SK-N-SH (cell line): ENCODE results near the gene CCDC171. TPM values are rescaled to one million over a fixed set of nuclear protein-coding genes. Genes with fewer than 3 reads are reported as not detected.

Experiments used
- CTCF ChIA-PET: fragments of 300-600, 350-600 bp; formaldehyde crosslinking; extraction: SDS; loops from one replicate; lab custom pipeline; 2021; lab: Yijun Ruan, JAX
- POLR2A ChIA-PET: fragments of 350-600 bp; sonication (Branson Sonifier 250); formaldehyde crosslinking; extraction: SDS; loops from one replicate; lab custom pipeline; 2020; ENCODE audit warnings: antibody characterized with exemption, inconsistent platforms; lab: Yijun Ruan, JAX
- DNase-seq: peaks from one replicate; pipeline ENCODE4 v3.0.0; 2012
- H2AFZ ChIP-seq: fragments of 200-600 bp; sonication (generic); 2 replicates; pipeline ENCODE4 v1.8.1; 2016; ENCODE audit warnings: antibody characterized with exemption, mild to moderate bottlenecking, low read depth
- H3F3A ChIP-seq: fragments of 200-600 bp; sonication (generic); replicated peaks from 2 replicates; pipeline ENCODE3; 2016; ENCODE audit warnings: antibody characterized with exemption, mild to moderate bottlenecking; ENCODE audit not compliant: insufficient read depth
- H3K27ac ChIP-seq, 2 experiments: fragments of 200-500 bp in 1 of 2; fragments of 200-600 bp in 1 of 2; sonication (Bioruptor generic) in 1 of 2; sonication (generic), shearing (Covaris generic) in 1 of 2; 2 replicates each; pipeline versions ENCODE4 v1.5.1 to v1.6.1; 2014 to 2016; ENCODE audit warnings: low read depth in 2 of 2, inconsistent platforms in 1 of 2, low read length in 1 of 2, mild to moderate bottlenecking in 1 of 2, mixed read lengths in 1 of 2
- H3K27me3 ChIP-seq: fragments of 200-600 bp; sonication (generic), shearing (Covaris generic); 2 replicates; pipeline ENCODE4 v1.6.1; 2016; ENCODE audit warnings: mixed run types; ENCODE audit not compliant: insufficient read depth
- H3K36me3 ChIP-seq, 2 experiments: fragments of 200-500 bp in 1 of 2; fragments of 200-600 bp in 1 of 2; sonication (Bioruptor generic) in 1 of 2; sonication (generic) in 1 of 2; replicated peaks in 1 of 2; 2 replicates each; pipeline versions ENCODE3 to v1.5.1; 2014 to 2016; ENCODE audit warnings: low read length in 1 of 2, mild to moderate bottlenecking in 1 of 2; ENCODE audit not compliant: insufficient read depth in 2 of 2, control insufficient read depth in 1 of 2
- H3K4me1 ChIP-seq, 2 experiments: fragments of 200-500 bp in 1 of 2; fragments of 200-600 bp in 1 of 2; sonication (Bioruptor generic) in 1 of 2; sonication (generic), shearing (Covaris generic) in 1 of 2; 2 replicates each; pipeline versions ENCODE4 v1.5.1 to v1.6.1; 2014 to 2016; ENCODE audit warnings: low read depth in 1 of 2, low read length in 1 of 2, mixed run types in 1 of 2; ENCODE audit not compliant: insufficient read depth in 2 of 2, control insufficient read depth in 1 of 2
- H3K4me2 ChIP-seq: fragments of 200-600 bp; sonication (generic), shearing (Covaris generic); 2 replicates; pipeline ENCODE4 v1.6.1; 2017; ENCODE audit warnings: mixed run types
- H3K4me3 ChIP-seq, 2 experiments: fragments of 200-500 bp in 1 of 2; fragments of 200-600 bp in 1 of 2; sonication (Bioruptor generic) in 1 of 2; sonication (generic), shearing (Covaris generic) in 1 of 2; 2 replicates each; pipeline versions ENCODE4 v1.5.1 to v1.8.1; 2014 to 2016; ENCODE audit warnings: low read depth in 2 of 2, inconsistent platforms in 1 of 2, low read length in 1 of 2, mild to moderate bottlenecking in 1 of 2, mixed read lengths in 1 of 2, moderate library complexity in 1 of 2
- H3K79me2 ChIP-seq: fragments of 200-600 bp; sonication (generic); 2 replicates; pipeline ENCODE4 v1.8.1; 2017; ENCODE audit warnings: mild to moderate bottlenecking; ENCODE audit not compliant: insufficient read depth
- H3K9ac ChIP-seq: fragments of 200-600 bp; sonication (generic); 2 replicates; pipeline ENCODE4 v1.6.1; 2017; ENCODE audit warnings: mixed run types
- H3K9me2 ChIP-seq: fragments of 200-600 bp; sonication (generic); 2 replicates; pipeline ENCODE4 v1.6.1; 2017; ENCODE audit warnings: mixed run types
- H3K9me3 ChIP-seq: fragments of 200-600 bp; sonication (generic); 2 replicates; pipeline ENCODE4 v1.6.1; 2017; ENCODE audit warnings: mixed run types, mild to moderate bottlenecking, moderate library complexity
- H4K20me1 ChIP-seq: fragments of 200-600 bp; sonication (generic); 2 replicates; pipeline ENCODE4 v1.6.1; 2017; ENCODE audit warnings: mild to moderate bottlenecking, mixed run types; ENCODE audit not compliant: insufficient read depth
- CHD2 ChIP-seq: fragments of 150-350 bp; IDR thresholded peaks from 2 replicates; pipeline ENCODE4 v1.6.1; 2018; ENCODE audit warnings: low read length; ENCODE audit not compliant: partially characterized antibody
- CTCF ChIP-seq: fragments of 200-600 bp; sonication (generic); IDR thresholded peaks from 2 replicates; pipeline ENCODE4 v1.6.1; 2017; ENCODE audit warnings: antibody characterized with exemption, mild to moderate bottlenecking, moderate library complexity
- ELF1 ChIP-seq: IDR thresholded peaks from 2 replicates; pipeline ENCODE4 v1.4.0; 2012
- FOXJ3 ChIP-seq: sonication (generic); formaldehyde crosslinking; IDR thresholded peaks from 2 replicates; pipeline ENCODE4 v1.5.1; 2020; ENCODE audit warnings: mild to moderate bottlenecking, missing genetic modification reagents
- FOXM1 ChIP-seq: IDR thresholded peaks from 2 replicates; pipeline ENCODE4 v1.4.0; 2012; ENCODE audit warnings: low read depth, mild to moderate bottlenecking
- GATA2 ChIP-seq: sonication (generic); formaldehyde crosslinking; IDR thresholded peaks from 2 replicates; pipeline ENCODE4 v1.5.0; 2020; ENCODE audit warnings: mild to moderate bottlenecking, missing genetic modification reagents
- JUND ChIP-seq: IDR thresholded peaks from 2 replicates; pipeline ENCODE4 v1.4.0; 2012
- NFIC ChIP-seq: IDR thresholded peaks from 2 replicates; pipeline ENCODE4 v1.4.0; 2012; ENCODE audit warnings: borderline replicate concordance
- RAD21 ChIP-seq: IDR thresholded peaks from 2 replicates; pipeline ENCODE4 v1.6.1; 2012; ENCODE audit warnings: mild to moderate bottlenecking, low read length
- SIN3A ChIP-seq: IDR thresholded peaks from 2 replicates; pipeline ENCODE4 v1.6.1; 2012; ENCODE audit warnings: low read depth, mild to moderate bottlenecking, low read length, moderate library complexity, borderline replicate concordance
- USF2 ChIP-seq: fragments of 150-350 bp; IDR thresholded peaks from 2 replicates; pipeline ENCODE4 v1.6.1; 2017; ENCODE audit warnings: antibody characterized with exemption, low read length, low read depth, borderline replicate concordance
- YY1 ChIP-seq: IDR thresholded peaks from 2 replicates; pipeline ENCODE4 v1.4.0; 2012; ENCODE audit warnings: low read depth, mild to moderate bottlenecking
- ZBTB33 ChIP-seq: IDR thresholded peaks from 2 replicates; pipeline ENCODE4 v1.4.0; 2012; ENCODE audit warnings: low read depth, borderline replicate concordance
- WGBS: methylation state at CpG from one replicate; pipeline ENCODE4 v1.1.6; 2017; ENCODE audit warnings: low lambda C conversion rate; 5-methylcytosine and 5-hydroxymethylcytosine counted together
- polyA plus RNA-seq, 3 experiments: library from polyadenylated mRNA; depleted of rRNA; stranded (reverse); fragments of >200 nt; gene quantifications; 2 replicates each; pipeline ENCODE4 v1.2.3, GENCODE V29; 2012

The CCDC171 gene
- polyA plus RNA-seq, 1 of the 3 experiments (the other 2 are of a cell fraction), result 0.54 TPM

- H3K4me1 ChIP-seq, result no peaks in the 10 kb centered on the region
- 78% methylated on average over 3 of the region's 3 CpGs for WGBS
- CTCF ChIA-PET, result interaction anchor here (0.8 kb wide), 1 partner anchor 8 kb away, joined by 3 read pairs; no protein-coding TSS in a partner anchor
- no peak for DNase-seq
- no peak overlapping the region for H2AFZ ChIP-seq
- POLR2A ChIA-PET, result no interaction called here
- H3K4me3 ChIP-seq, result no peak overlapping the region
- no peaks in the 10 kb centered on the region for H3K79me2 ChIP-seq
- H3K9ac ChIP-seq, result no peak overlapping the region
- H3K27ac ChIP-seq, result no peak overlapping the region
- H3K9me2 ChIP-seq, result no peaks in the 10 kb centered on the region
- no peaks in the 10 kb centered on the region for H3K36me3 ChIP-seq
- no peaks in the 10 kb centered on the region for H3K9me3 ChIP-seq
- H3F3A ChIP-seq, result no peaks in the 10 kb centered on the region
- no peaks in the 10 kb centered on the region for H3K27me3 ChIP-seq
- H3K4me2 ChIP-seq, result no peak overlapping the region
- TF ChIP-seq RAD21, result 0 out of 2 replicates have a peak, but pooled peaks have one; percentile 11
- TF ChIP-seq CHD2, result no peak
- no peaks in the 10 kb centered on the region for H4K20me1 ChIP-seq
These were observed 414.2 kb downstream of the CCDC171 start for GRCh38 chr9:15967068-15967467.

GRCh38 chr9:15972760-15973159, 419.9 kb downstream of the CCDC171 start:
- TF ChIP-seq ZBTB33, result no peak
- TF ChIP-seq FOXM1, result no peak
- TF ChIP-seq YY1, result no peak
- TF ChIP-seq FOXJ3 (CRISPR knock-in tag), result no peak
- TF ChIP-seq, all 33 proteins: peak for 0
- H2AFZ ChIP-seq, result no peak overlapping the region
- no peaks in the 10 kb centered on the region for H3K4me1 ChIP-seq
- ChIA-PET CTCF (interaction anchor here (1.1 kb wide), 1 partner anchor 17 kb away, joined by 3 read pairs; no protein-coding TSS in a partner anchor), POLR2A (interaction anchor here (0.6 kb wide), 1 partner anchor 9 kb away, joined by 3 read pairs; no protein-coding TSS in a partner anchor)
- 91% methylated on average over 4 of the region's 4 CpGs for WGBS
- no peaks in the 10 kb centered on the region for H4K20me1 ChIP-seq
- no peak overlapping the region for H3K4me3 ChIP-seq
- H3K27me3 ChIP-seq, result no peaks in the 10 kb centered on the region
- no peaks in the 10 kb centered on the region for H3K9me3 ChIP-seq
- no peak overlapping the region for H3K27ac ChIP-seq
- no peaks in the 10 kb centered on the region for H3K9me2 ChIP-seq
- H3K79me2 ChIP-seq, result no peaks in the 10 kb centered on the region
- no peak overlapping the region for H3K4me2 ChIP-seq
- H3F3A ChIP-seq, result no peaks in the 10 kb centered on the region
- no peak overlapping the region for H3K9ac ChIP-seq
- no peaks in the 10 kb centered on the region for H3K36me3 ChIP-seq
- no peak for DNase-seq

GRCh38 chr9:15975101-15975778, 422.4 kb downstream of the CCDC171 start:
- H3K9me3 ChIP-seq, result no peaks in the 10 kb centered on the region
- TF ChIP-seq ELF1 (no peak), FOXM1 (no peak), SIN3A (no peak), NFIC (no peak), GATA2 (CRISPR knock-in tag) (no peak), CTCF (no peak), RAD21 (no peak), USF2 (no peak), JUND (no peak)
- TF ChIP-seq, all 33 proteins: peak for 0
- H3F3A ChIP-seq, result no peaks in the 10 kb centered on the region
- no peak overlapping the region for H3K27ac ChIP-seq
- H3K4me2 ChIP-seq, result no peak overlapping the region
- H3K27me3 ChIP-seq, result no peaks in the 10 kb centered on the region
- no peak for DNase-seq
- H2AFZ ChIP-seq, result no peak overlapping the region
- H3K4me1 ChIP-seq, result no peaks in the 10 kb centered on the region
- H3K9me2 ChIP-seq, result no peaks in the 10 kb centered on the region
- H3K36me3 ChIP-seq, result no peaks in the 10 kb centered on the region
- H3K9ac ChIP-seq, result no peak overlapping the region
- no peak overlapping the region for H3K4me3 ChIP-seq
- no peaks in the 10 kb centered on the region for H3K79me2 ChIP-seq
- ChIA-PET CTCF (no interaction called here), POLR2A (no interaction called here)
- no peaks in the 10 kb centered on the region for H4K20me1 ChIP-seq
